HG02943 (cell line): Measurements from ENCODE around the gene R3HDM2.

ENCODE experiments used
- ATAC-seq: cut with Tn5 transposase; IDR thresholded peaks from one replicate; pipeline ENCODE4 v1.9.1; 2021; ENCODE audit warnings: mild to moderate bottlenecking, low read depth, moderate library complexity; ENCODE audit not compliant: unreplicated experiment

R3HDM2 gene

GRCh38 chr12:57235017-57235727 lies 195.7 kb downstream of the R3HDM2 start:
- ATAC-seq: no peak

- ATAC-seq: no peak
Observed at GRCh38 chr12:57234571-57235016, 196.2 kb downstream of the R3HDM2 start.

- no peak for ATAC-seq
Observed at GRCh38 chr12:57234233-57234570, 196.6 kb downstream of the R3HDM2 start.

GRCh38 chr12:57233357-57234232 lies 197.2 kb downstream of the R3HDM2 start:
- no peak for ATAC-seq

- no peak for ATAC-seq
Observed at GRCh38 chr12:57232156-57232756, 198.6 kb downstream of the R3HDM2 start.

- no peak for ATAC-seq
Observed at GRCh38 chr12:57231276-57232021, 199.4 kb downstream of the R3HDM2 start.

GRCh38 chr12:57230381-57231155 lies 200.3 kb downstream of the R3HDM2 start:
- ATAC-seq: no peak

GRCh38 chr12:57229634-57230380 lies 201.0 kb downstream of the R3HDM2 start, which contains the start of gene SHMT2:
Gene SHMT2 (plus strand): TSS chr12:57229711. CDS start chr12:57229779, 68 bp downstream.
- no peak for ATAC-seq

GRCh38 chr12:57229046-57229633 lies 201.7 kb downstream of the R3HDM2 start:
- no peak for ATAC-seq

DNA sequence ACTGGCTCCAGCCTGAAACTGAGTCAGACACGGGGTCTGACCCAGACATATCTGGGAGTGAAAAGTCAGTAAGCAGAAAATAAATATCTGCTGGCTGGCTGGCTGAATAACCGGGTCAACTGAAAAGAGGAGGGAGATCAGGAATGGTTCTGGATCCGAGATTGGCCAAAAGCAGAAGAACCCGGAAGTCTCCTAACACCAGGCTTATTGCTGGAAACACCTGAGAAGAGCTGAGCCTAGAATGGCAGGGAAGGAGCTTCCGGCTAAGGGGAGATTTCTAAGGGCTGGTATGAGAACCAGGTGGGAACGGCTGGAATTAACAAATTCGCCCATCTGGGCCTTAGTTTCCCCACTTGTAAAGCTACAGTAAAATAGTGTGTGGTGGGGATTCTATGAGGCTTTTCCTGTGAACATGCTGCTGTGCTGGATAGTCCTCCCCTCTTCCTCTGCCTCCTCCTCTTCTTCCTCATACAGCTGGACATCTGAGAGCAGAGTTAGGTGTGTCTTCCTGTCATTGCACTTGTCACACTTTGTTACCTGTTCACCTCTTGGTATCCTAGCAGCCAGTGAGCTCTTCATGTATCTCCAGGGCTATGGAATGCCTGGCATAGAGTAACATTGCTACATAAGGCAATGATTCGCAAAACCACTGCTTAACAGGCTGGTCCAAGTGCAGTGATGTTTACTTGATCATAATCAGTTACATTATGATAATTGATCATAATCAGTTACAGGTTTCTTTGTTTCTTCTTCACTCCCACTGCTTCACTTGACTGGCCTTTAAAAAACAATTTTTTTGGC lies 203.3 kb downstream of the R3HDM2 start:
- ATAC-seq: no peak

GRCh38 chr12:57226588-57227314 lies 204.1 kb downstream of the R3HDM2 start:
- ATAC-seq: no peak

DNA sequence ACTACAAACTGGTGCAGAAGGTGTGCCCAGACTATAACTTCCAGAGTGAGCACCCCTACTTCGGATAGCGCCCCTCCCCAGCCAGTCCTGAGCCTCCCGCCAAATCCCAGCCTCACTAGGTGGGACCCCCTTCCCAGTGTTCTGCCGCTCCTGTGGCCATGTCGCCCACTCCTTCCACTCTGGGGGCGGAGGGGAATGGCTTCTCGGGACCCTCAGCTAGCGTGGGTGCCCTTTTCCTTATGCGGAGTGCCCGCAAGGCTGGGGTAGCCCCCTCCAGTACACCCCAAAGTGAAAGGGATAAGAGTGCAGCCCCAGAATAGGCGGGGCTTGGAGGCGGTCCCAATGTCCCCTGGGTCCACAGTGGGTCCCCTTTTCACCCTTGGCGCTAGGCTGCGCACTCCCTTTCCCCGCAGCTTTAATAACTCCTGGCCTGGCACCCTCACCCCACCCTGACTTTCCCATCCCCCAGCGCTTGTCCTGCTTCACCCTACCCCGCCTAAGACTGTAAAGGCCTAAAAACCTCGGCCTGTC lies 205.1 kb downstream of the R3HDM2 start:
- no peak for ATAC-seq

GRCh38 chr12:57224973-57225679 lies 205.7 kb downstream of the R3HDM2 start:
- ATAC-seq: no peak

DNA sequence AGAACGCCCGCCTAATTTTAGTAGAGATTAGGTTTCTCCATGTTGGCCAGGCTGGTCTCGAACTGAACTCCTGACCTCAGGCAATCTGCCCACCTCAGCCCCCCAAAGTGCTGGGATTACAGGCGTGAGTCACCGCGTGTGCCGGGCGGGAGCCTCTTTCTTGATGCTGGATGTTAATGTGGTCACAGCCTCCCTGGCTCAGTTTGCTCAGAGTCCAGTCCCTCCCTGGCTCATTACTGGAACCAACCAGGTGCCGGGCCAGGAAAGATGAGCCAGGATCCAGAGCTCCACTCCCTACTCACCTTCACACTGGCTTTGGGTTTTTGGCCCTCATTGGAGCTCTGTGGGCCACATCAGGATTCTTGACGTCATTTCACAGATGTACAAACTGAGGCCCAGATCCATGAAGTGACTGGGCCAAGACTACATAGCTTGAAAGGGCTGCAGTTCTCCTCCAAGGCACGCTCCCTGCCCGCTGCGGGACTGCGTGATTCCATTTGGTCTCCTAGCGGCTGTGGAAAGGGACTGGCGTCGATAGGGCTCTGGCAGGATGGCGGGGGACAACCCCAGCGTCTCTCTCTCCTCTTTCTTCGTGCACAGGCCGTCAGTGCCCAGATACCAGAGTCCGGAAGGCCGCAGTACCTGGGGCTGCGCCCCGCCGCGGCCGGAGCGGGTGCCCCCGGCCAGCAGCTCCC lies 206.4 kb downstream of the R3HDM2 start:
- ATAC-seq: no peak

GRCh38 chr12:57223191-57224165 lies 207.4 kb downstream of the R3HDM2 start:
- ATAC-seq: no peak
